DND-41 (cell line): Measurements from ENCODE around the gene AMPD3.

Source experiments
- EZH2 ChIP-seq: IDR thresholded peaks from 3 replicates; pipeline ENCODE4 v1.6.1; 2012; ENCODE audit warnings: borderline replicate concordance, low read depth, mild to moderate bottlenecking, moderate library complexity, low read length, inconsistent platforms; ENCODE audit not compliant: severe bottlenecking
- TF ChIP-seq, protein P1 (sequence below): IDR thresholded peaks from 2 replicates; pipeline ENCODE4 v1.5.1; 2012; ENCODE audit warnings: borderline replicate concordance, low read length, moderate library complexity, mild to moderate bottlenecking; ENCODE audit not compliant: poor library complexity, severe bottlenecking; ENCODE audit errors: extremely low read depth

DNA sequence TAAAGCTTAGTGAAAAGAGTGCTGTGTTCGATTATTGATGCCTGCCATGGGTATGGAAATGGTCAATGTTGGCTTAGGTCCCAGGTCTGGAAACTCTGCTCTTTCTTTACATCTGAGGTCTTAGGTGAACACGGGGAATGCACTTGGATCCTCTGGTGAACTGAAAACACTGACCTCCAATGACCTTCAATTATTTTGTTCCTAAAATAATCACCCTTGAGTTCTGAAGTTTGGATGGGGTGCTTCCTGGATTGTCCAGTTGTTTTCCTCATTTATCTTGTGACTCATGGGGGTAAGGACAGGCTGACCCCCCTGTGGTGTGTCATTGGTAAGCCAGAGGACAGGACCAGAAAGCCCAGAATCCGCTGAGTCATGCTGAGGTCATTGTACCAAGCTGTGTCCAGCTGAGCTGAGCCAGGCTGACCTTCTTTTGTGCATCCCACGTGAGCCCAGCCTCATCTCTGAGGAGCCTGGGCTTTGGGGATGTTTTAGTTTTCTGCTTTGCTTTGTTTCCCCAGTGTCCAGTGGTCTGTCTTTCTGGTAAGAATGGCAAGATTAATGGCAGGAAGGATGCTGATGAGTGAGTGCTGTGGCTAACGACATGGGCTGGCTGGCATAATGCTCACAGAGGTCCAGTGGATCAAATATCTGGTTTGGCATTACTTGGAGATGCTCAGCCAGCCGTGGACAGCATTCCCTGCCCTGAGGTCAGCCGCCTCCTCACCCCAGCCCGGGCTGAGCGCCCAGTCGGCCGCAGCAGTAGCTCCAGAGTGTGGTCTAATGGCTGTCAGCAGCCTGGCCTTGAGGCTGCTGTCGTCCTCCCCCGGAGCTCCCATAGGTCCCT, 35.6 kb downstream of the AMPD3 start:
- TF ChIP-seq, protein P1, sequence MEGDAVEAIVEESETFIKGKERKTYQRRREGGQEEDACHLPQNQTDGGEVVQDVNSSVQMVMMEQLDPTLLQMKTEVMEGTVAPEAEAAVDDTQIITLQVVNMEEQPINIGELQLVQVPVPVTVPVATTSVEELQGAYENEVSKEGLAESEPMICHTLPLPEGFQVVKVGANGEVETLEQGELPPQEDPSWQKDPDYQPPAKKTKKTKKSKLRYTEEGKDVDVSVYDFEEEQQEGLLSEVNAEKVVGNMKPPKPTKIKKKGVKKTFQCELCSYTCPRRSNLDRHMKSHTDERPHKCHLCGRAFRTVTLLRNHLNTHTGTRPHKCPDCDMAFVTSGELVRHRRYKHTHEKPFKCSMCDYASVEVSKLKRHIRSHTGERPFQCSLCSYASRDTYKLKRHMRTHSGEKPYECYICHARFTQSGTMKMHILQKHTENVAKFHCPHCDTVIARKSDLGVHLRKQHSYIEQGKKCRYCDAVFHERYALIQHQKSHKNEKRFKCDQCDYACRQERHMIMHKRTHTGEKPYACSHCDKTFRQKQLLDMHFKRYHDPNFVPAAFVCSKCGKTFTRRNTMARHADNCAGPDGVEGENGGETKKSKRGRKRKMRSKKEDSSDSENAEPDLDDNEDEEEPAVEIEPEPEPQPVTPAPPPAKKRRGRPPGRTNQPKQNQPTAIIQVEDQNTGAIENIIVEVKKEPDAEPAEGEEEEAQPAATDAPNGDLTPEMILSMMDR, result no peak
- no peak for TF ChIP-seq EZH2
